Measurements from ENCODE around the gene CLCN4. TPM values are rescaled to one million over a fixed set of nuclear protein-coding genes. Genes with fewer than 3 reads are reported as not detected.

Gene CLCN4
- total RNA-seq, 4 donors from 2014 or later: 0.88 to 3.6 (median 1.5) TPM

GRCh38 chrX:10239611-10240064, 82.9 kb downstream of the CLCN4 start:
- DNase-seq: peak in 1 of 2 donors; percentile 18
- H3K27me3 ChIP-seq: no peaks in the 10 kb centered on the region
- H3K9me3 ChIP-seq: no peaks in the 10 kb centered on the region
- H3K4me1 ChIP-seq: no peaks in the 10 kb centered on the region
- TF ChIP-seq CTCF (IDR thresholded peaks at IDR 0.05) (no peak), POLR2A (IDR thresholded peaks at IDR 0.05) (no peak)
- intact Hi-C loops (cut with DNase I; ENCODE audit: low total_unique reads): no loop called here
- peak overlapping the region in 1 of 2 donors; percentile 50 for H3K27ac ChIP-seq
- no peak overlapping the region for H3K4me3 ChIP-seq
- H3K36me3 ChIP-seq: no peaks in the 10 kb centered on the region

GRCh38 chrX:10240918-10241317, 84.1 kb downstream of the CLCN4 start:
- H3K9me3 ChIP-seq: no peaks in the 10 kb centered on the region
- no peak for TF ChIP-seq POLR2A (IDR thresholded peaks at IDR 0.05)
- no peak for TF ChIP-seq CTCF (IDR thresholded peaks at IDR 0.05)
- H3K4me3 ChIP-seq: no peak overlapping the region
- no peaks in the 10 kb centered on the region for H3K36me3 ChIP-seq
- peak overlapping the region; percentile 33 to 60 for H3K27ac ChIP-seq
- H3K27me3 ChIP-seq: no peaks in the 10 kb centered on the region
- peak in 1 of 2 donors; percentile 47 for DNase-seq
- no peaks in the 10 kb centered on the region for H3K4me1 ChIP-seq
- intact Hi-C loops (cut with DNase I; ENCODE audit: low total_unique reads): no loop called here

- H3K4me1 ChIP-seq: no peaks in the 10 kb centered on the region
- no peak for DNase-seq
- TF ChIP-seq POLR2A (IDR thresholded peaks at IDR 0.05): no peak
- TF ChIP-seq CTCF (IDR thresholded peaks at IDR 0.05): no peak
- H3K27ac ChIP-seq: peak overlapping the region in 1 of 2 donors; percentile 60
- no peaks in the 10 kb centered on the region for H3K9me3 ChIP-seq
- no peaks in the 10 kb centered on the region for H3K27me3 ChIP-seq
- no peaks in the 10 kb centered on the region for H3K36me3 ChIP-seq
- intact Hi-C loops (cut with DNase I; ENCODE audit: low total_unique reads): no loop called here
- H3K4me3 ChIP-seq: no peak overlapping the region
Observed at GRCh38 chrX:10242026-10242425, 85.3 kb downstream of the CLCN4 start.

- no peaks in the 10 kb centered on the region for H3K4me1 ChIP-seq
- intact Hi-C loops (cut with DNase I; ENCODE audit: low total_unique reads): no loop called here
- no peak overlapping the region for H3K27ac ChIP-seq
- H3K27me3 ChIP-seq: no peaks in the 10 kb centered on the region
- no peaks in the 10 kb centered on the region for H3K9me3 ChIP-seq
- no peak overlapping the region for H3K4me3 ChIP-seq
- TF ChIP-seq POLR2A (IDR thresholded peaks at IDR 0.05): no peak
- TF ChIP-seq CTCF (IDR thresholded peaks at IDR 0.05): no peak
- DNase-seq: no peak
- H3K36me3 ChIP-seq: no peaks in the 10 kb centered on the region
Observed at GRCh38 chrX:10243106-10243505, 86.3 kb downstream of the CLCN4 start.

GRCh38 chrX:10244915-10245622, 88.3 kb downstream of the CLCN4 start:
- TF ChIP-seq POLR2A (IDR thresholded peaks at IDR 0.05) (no peak), CTCF (IDR thresholded peaks at IDR 0.05) (no peak)
- no peak overlapping the region for H3K27ac ChIP-seq
- H3K36me3 ChIP-seq: no peaks in the 10 kb centered on the region
- intact Hi-C loops (cut with DNase I; ENCODE audit: low total_unique reads): no loop called here
- H3K4me3 ChIP-seq: no peak overlapping the region
- no peaks in the 10 kb centered on the region for H3K27me3 ChIP-seq
- no peaks in the 10 kb centered on the region for H3K4me1 ChIP-seq
- no peak for DNase-seq
- H3K9me3 ChIP-seq: no peaks in the 10 kb centered on the region
